Stimulated activated CD4-positive, alpha-beta T cell treated with anti-CD3 and anti-CD28 coated beads, Interleukin-4, amount 100 ng/mL, for 24 hours (primary cell): Measurements from ENCODE around the gene CLPSL2.

Experiments used
- DNase-seq: peaks from one replicate; pipeline ENCODE4 v3.0.0-alpha.2; 2020

CLPSL2 gene

DNA sequence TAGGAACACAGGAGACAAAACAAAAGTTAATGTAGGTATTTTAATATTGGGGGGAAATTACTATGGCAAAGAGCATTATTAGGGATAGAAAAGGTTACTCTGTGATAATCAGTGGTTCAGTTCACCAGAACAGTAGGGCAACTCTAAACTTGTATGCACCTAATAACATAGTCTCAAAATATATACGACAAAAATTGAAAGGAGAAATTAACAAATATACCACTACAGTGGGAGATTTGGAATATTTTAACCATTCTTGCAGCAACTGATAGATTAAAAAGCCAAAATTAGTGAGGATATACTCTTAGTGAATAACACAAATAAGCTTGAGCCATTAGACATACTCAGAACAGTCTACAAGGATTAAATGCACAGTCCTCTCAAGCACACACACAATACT is 28.5 kb upstream of the CLPSL2 start:
- DNase-seq: no peak

DNA sequence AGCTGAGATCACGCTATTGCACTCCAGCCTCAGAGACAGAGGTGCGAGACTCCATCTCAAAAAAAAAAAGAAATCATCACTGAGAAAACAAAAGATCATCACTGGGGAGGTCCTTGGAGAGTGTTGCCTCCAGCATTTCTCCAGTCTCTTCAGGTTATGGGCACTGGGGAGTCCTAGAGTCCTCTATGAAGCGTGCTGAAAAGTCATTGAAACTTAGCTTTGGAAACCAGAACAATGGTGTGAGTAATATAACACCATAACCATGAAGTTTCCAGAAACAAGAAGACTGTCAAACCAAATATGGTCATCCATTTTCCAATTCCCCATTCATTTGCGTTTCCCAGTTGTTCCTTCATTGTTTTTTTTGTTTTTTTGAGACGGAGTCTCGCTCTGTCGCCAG is 25.8 kb upstream of the CLPSL2 start:
- no peak for DNase-seq

DNA sequence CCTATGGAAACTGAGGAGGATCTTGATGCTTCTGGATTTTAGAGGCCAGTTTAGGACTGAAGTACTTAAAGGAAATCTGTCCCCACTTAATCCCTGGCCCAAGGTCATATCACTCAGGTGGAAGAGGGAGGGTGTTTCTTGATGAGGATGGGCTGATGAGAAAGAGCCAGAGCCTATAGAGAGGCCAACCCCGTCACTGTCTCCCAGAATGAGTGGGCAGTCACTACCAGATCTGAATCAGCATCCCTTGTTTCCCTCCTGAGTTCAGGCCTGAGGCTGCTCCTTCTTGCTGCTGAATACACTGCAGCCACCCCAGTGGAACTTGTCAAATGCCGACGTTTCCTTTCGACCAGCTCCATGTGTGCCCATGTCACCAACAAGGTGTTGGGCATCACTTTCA is 24.8 kb upstream of the CLPSL2 start:
- DNase-seq: no peak

- no peak for DNase-seq
These were observed 24.1 kb upstream of the CLPSL2 start for GRCh38 chr6:35752330-35752729.

GRCh38 chr6:35754452-35755277 is 21.7 kb upstream of the CLPSL2 start:
- DNase-seq: no peak

- no peak for DNase-seq
These were observed 21.0 kb upstream of the CLPSL2 start for GRCh38 chr6:35755278-35755924.

DNA sequence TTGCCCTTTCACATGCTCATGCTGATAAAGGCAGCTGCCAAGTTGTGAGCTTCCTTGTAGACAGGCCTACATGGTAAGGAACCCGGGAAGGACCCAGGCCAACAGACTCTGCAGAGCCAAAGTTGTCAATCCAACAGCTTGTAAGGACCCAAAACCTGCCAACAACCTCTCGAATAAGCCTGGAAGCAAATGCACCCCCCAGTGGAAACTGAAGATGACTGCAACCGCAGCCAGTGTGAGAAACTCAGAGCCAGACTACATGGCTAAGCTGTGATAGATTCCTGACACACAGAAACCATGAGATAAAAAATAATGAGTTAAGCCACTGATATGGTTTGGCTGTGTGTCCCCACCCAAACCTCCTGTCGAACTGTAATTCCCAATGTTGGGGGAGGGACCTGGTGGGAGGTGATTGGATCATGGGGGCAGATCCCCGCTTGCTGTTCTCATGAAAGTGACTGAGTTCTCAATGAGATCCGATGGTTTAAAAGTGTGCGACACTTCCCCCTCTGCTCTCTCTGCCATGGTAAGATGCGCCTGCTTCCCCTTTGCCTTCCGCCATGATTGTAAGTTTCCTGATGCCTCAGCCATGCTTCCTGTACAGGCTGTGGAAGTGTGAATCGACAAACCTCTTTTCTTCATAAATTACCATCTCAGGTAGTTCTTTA is 18.8 kb upstream of the CLPSL2 start:
- no peak for DNase-seq

DNA sequence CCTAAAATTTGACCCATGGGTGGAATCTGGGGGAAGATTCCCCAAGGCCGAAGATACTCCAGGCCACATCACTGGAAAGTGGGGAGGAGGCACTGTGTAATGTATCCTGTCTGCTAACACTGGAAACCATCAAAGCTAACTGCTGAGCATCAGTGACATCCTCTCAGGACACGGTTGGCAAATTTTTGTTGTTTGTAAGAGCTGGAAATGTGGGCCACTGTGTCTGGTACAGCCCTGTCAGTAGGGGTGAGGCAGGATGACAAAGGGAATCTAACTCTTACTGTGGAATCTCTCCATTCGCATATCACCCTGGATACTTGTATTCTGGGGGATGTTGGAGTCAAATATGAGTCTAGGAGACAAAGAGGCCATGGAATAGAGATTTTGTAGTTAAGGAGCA is 17.0 kb upstream of the CLPSL2 start:
- DNase-seq: no peak

DNA sequence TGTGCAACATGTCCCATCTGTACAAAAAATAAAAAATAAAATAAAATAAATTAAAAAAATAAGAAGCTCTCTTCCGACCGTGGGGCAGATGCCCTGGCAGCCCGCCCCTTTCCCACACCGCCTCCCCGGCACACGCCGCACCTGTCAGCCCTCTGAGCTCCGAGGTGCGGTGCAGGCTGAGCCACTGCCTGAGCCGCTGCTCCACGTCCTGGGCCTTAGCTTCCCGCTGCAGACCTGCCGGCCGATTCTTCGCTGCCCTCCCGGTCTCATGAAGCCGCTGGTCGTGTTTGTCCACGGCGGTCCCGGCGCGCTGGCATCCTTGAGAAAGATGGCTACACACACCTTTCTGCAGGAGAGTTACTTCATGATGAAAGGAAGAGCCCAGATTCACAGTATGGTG is 10.7 kb upstream of the CLPSL2 start:
- DNase-seq: no peak

DNA sequence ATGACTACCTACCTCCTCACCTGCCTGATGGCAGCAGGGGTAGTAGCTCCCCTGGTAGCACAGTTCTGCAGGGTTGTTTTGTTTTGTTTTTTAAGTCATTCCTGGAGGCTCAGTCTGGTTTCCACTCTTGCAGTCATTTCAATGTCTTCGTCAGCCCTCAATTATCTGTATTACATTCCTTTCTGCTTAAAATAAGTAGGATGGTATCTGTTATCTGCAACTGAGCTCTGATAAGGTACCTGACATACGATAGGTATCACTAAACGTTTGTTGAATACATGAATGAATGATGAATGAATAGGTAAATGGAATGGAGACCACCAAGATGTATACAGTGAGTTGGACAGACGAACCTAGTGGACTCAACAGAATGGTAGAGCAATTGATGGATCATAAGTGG is 7.2 kb upstream of the CLPSL2 start:
- DNase-seq: no peak

GRCh38 chr6:35771343-35771627 is 5.1 kb upstream of the CLPSL2 start:
- DNase-seq: no peak

DNA sequence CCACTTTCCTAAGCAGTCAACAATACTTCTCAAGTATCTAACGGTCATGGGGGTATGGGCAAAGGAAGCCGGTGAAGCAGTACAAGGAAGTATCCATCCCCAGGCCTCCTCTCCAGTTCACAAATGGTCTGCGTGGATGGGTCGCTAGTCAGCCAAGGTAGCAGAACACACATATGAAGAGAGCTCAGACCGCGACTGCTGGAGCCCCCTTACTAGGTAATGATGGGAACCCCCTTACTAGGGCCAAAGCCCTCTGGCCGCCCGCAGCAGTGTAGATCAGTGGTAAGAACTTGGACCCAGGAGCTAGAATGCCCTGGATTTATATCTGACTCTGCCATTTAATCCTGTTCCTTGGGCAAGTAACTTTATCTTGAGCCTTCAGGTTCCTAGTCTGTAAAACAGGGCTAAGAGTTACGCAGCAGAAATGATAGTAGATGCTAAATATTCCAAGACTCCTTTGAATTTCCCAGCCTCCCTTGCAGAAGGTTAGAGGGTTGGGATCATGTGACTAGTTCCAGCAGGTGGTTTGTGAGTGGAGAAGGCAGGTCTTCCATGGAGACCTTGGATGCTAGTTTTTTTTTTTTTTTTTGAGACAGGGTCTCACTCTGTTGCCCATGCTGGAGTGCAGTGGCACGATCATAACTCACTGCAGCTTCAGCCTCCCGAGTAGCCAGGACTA is 2.1 kb upstream of the CLPSL2 start:
- DNase-seq: no peak

DNA sequence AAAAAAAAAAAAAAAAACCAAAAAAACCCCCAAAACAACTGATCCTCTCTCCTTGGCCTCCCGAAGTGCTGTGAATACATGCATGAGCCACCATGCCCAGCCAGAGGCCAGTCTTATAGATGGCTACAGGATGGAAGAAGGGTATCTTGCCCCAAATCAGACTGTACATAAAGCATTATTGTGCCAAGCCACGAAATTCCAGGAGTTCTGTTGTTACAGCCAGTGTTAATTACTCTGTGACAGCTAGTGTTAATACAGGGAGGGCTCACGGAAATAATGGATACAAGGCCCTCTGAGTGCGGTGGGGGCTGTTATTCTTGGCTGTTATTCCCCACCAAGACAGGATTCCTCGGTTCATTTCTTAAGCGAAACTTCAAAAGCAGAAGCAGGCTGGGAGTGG is 1.4 kb upstream of the CLPSL2 start:
- DNase-seq: no peak

DNA sequence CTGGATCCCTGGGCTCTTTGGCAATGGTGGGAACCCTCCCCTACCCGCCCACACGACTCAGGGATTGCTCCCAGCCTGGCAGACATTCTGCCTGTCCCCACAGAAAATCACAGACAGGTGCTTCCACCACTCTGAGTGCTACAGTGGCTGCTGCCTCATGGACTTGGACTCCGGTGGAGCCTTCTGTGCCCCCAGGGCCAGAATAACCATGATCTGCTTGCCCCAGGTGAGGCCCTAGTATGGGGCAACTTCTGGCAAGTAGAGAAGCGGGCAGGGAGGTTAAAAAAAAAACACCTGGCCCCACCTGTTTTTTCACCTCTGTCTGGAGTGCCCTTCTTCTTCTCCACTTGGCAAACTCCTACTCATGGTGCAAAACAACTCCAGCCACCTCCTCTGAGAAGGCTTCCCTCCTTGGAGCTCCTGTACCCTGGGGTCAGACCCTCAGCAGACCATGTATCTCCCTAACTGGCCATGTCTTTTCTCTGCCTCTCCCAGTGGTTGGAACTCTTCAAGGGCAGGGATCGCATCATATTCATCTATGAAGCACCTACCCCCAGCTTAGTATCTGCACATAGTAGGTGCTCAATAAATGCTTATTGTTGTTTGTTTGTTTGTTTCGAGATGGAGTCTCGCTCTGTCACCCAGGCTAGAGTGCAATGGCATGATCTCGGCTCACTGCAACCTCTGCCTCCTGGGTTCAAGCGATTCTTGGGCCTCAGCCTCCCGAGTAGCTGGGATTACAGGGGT is 1.1 kb downstream of the CLPSL2 start:
- no peak for DNase-seq

GRCh38 chr6:35778437-35778836 is 2.0 kb downstream of the CLPSL2 start:
- no peak for DNase-seq

DNA sequence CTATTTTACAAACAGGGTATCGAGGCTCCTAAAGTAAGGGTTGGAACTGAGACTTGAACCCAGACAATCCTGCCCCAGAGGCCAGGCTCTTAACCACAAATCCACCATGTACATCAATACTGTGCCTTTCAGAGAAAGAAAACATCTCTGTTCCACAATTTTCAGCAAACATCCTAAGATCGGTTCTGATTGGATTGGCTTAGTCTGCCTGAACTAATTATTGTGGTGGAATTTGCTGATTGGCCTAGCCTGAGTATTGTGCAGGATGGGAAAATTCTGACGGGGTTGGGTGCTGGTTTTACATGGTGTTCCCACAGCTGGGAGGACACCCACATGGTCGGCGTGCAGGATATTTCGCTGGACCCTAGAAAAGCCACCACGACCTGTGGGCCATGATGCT is 4.3 kb downstream of the CLPSL2 start, which contains the start of gene CLPSL1:
Gene CLPSL1 (plus strand): TSS at position 301 of the 400 bp plus-strand sequence. CDS start 92 bp downstream, at position 393.
- no peak for DNase-seq

- no peak for DNase-seq
These were observed 4.9 kb downstream of the CLPSL2 start for GRCh38 chr6:35781290-35781689.

DNA sequence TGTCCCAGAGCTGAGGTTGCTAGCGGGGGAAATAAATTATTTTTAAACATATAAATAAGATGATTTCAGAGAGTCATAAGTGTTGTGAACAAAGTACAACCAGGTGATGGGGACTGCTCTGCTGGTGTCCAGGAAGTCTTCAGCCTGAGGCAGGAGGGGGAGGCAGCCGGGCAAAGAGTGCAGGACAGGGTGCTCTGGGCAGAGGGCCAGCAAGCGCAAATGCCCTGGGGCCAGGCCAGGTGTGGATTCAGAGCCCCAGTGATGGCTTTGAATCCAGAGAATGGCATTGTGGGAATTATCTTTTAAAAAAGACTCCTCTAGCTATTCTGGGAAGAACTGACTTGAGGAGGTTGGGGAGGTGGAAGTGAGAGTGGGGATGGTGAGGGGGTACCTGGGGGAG is 6.0 kb downstream of the CLPSL2 start:
- no peak for DNase-seq

GRCh38 chr6:35784200-35784599 is 7.8 kb downstream of the CLPSL2 start:
- DNase-seq: no peak

DNA sequence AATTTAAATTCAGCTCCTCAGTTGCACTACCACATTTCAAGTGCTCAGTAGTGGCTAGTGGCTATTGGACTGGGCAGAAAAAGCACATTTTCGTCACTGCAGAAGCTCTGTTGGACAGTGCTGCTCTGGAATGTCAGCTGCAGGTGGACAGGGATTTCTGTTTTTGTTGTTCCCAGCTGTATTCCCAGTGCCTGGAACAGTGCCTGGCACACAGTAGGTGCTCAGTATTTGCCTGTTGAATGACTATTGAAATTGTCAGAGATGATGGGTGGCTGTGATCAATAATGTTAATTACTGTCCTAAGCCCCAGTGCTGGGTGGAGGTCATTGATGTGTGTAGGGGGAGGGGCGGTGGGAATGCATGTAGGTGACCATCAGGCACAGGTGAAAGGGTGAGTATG is 9.9 kb downstream of the CLPSL2 start:
- no peak for DNase-seq

GRCh38 chr6:35786810-35787209 is 10.4 kb downstream of the CLPSL2 start:
- no peak for DNase-seq

GRCh38 chr6:35787266-35788218 is 11.1 kb downstream of the CLPSL2 start:
- no peak for DNase-seq
